CD4-positive, alpha-beta T cell treated with Interleukin-6 for 4 hours (primary cell): ENCODE measurements around the gene EMC10.

Experiments
- DNase-seq: peaks from one replicate; pipeline ENCODE4 v3.0.0-alpha.2; 2020; ENCODE audit warnings: mixed read lengths

EMC10 gene

GRCh38 chr19:50479761-50480251 is 3.5 kb downstream of the EMC10 start:
- no peak for DNase-seq

- DNase-seq = no peak
These were observed 4.2 kb downstream of the EMC10 start for GRCh38 chr19:50480281-50481111.

- no peak for DNase-seq
These were observed 5.2 kb downstream of the EMC10 start for GRCh38 chr19:50481351-50482149.

GRCh38 chr19:50482271-50482855 is 6.1 kb downstream of the EMC10 start:
- no peak for DNase-seq

- no peak for DNase-seq
These were observed 6.6 kb downstream of the EMC10 start for GRCh38 chr19:50482916-50483315.

GRCh38 chr19:50485284-50485955 is 9.1 kb downstream of the EMC10 start:
- DNase-seq = no peak

- DNase-seq = peak; percentile 30
These were observed 10.7 kb downstream of the EMC10 start for GRCh38 chr19:50486823-50487515.

GRCh38 chr19:50488389-50489194 is 12.3 kb downstream of the EMC10 start:
- DNase-seq = no peak

GRCh38 chr19:50489461-50490011 is 13.2 kb downstream of the EMC10 start:
- no peak for DNase-seq

- DNase-seq = no peak
These were observed 14.1 kb downstream of the EMC10 start for GRCh38 chr19:50490411-50490811.

GRCh38 chr19:50490991-50491472 is 14.7 kb downstream of the EMC10 start:
- no peak for DNase-seq

- DNase-seq = peak; percentile 30
These were observed 16.2 kb downstream of the EMC10 start for GRCh38 chr19:50492303-50493052.

GRCh38 chr19:50493171-50493570 is 16.9 kb downstream of the EMC10 start:
- DNase-seq = no peak

- DNase-seq = no peak
These were observed 18.1 kb downstream of the EMC10 start for GRCh38 chr19:50494186-50495019.

- DNase-seq = no peak
These were observed 18.8 kb downstream of the EMC10 start for GRCh38 chr19:50495020-50495531.

- no peak for DNase-seq
These were observed 20.1 kb downstream of the EMC10 start for GRCh38 chr19:50496189-50497021.

- no peak for DNase-seq
These were observed 20.7 kb downstream of the EMC10 start for GRCh38 chr19:50497022-50497405.
